Neural progenitor cell (in vitro differentiated cells): ENCODE measurements around the gene SHANK3. TPM values are rescaled to one million over a fixed set of nuclear protein-coding genes. Genes with fewer than 3 reads are reported as not detected.
"Not testable (repeated sequence)": the region's sequence is repeated elsewhere in the genome, so short reads cannot be mapped to it uniquely, and the experiment has no call there.

Experiments
- DNase-seq: peaks from one replicate; pipeline ENCODE4 v3.0.0-alpha.2; 2016; ENCODE audit warnings: low spot score
- H2AFZ ChIP-seq: fragments of 200-600 bp; sonication (generic); replicated peaks from 2 replicates; pipeline ENCODE4 v1.6.1; 2016; ENCODE audit warnings: antibody characterized with exemption
- H3F3A ChIP-seq: fragments of 200-600 bp; sonication (generic); 2 replicates; pipeline ENCODE4 v1.6.1; 2016; ENCODE audit warnings: antibody characterized with exemption, low read depth
- H3K27ac ChIP-seq: fragments of 200-600 bp; sonication (generic); 2 replicates; pipeline ENCODE4 v1.5.1; 2016; ENCODE audit warnings: mild to moderate bottlenecking
- H3K27me3 ChIP-seq: fragments of 200-600 bp; sonication (generic); 2 replicates; pipeline ENCODE4 v1.6.1; 2016; ENCODE audit warnings: mild to moderate bottlenecking, moderate library complexity
- H3K36me3 ChIP-seq: fragments of 200-600 bp; sonication (generic); 2 replicates; pipeline ENCODE4 v1.5.1; 2016
- H3K4me1 ChIP-seq: fragments of 200-600 bp; sonication (generic); 2 replicates; pipeline ENCODE4 v1.6.1; 2016; ENCODE audit warnings: mixed run types
- H3K4me2 ChIP-seq: fragments of 200-600 bp; sonication (generic); 2 replicates; pipeline ENCODE4 v1.6.1; 2016
- H3K4me3 ChIP-seq: fragments of 200-600 bp; sonication (generic); 2 replicates; pipeline ENCODE4 v1.5.1; 2016
- H3K79me2 ChIP-seq: fragments of 200-600 bp; sonication (generic); 2 replicates; pipeline ENCODE4 v1.6.1; 2016; ENCODE audit warnings: low read depth
- H3K9ac ChIP-seq: fragments of 200-600 bp; sonication (generic); 2 replicates; pipeline ENCODE4 v1.6.1; 2016
- H3K9me3 ChIP-seq: fragments of 200-600 bp; sonication (generic); 2 replicates; pipeline ENCODE4 v1.5.1; 2016; ENCODE audit warnings: low read depth
- H4K20me1 ChIP-seq: fragments of 200-600 bp; sonication (generic); 2 replicates; pipeline ENCODE4 v1.6.1; 2016; ENCODE audit warnings: low read depth
- H3K27ac Mint-ChIP-seq: 3 replicates; pipeline ENCODE4 v1.8.0; 2021; ENCODE audit warnings: mixed read lengths
- H3K27me3 Mint-ChIP-seq: 2 replicates; pipeline ENCODE4 v1.8.0; 2022; ENCODE audit warnings: low read depth, mild to moderate bottlenecking, inconsistent platforms, moderate library complexity, mixed read lengths; ENCODE audit not compliant: insufficient read depth
- H3K36me3 Mint-ChIP-seq: 3 replicates; pipeline ENCODE4 v1.8.0; 2021; ENCODE audit warnings: mixed read lengths
- H3K4me1 Mint-ChIP-seq: 3 replicates; pipeline ENCODE4 v1.8.0; 2021; ENCODE audit warnings: mixed read lengths
- H3K4me3 Mint-ChIP-seq: 3 replicates; pipeline ENCODE4 v1.8.0; 2021; ENCODE audit warnings: mild to moderate bottlenecking, moderate library complexity, mixed read lengths
- H3K9me3 Mint-ChIP-seq: 3 replicates; pipeline ENCODE4 v1.8.0; 2020; ENCODE audit warnings: mixed read lengths
- EZH2 ChIP-seq: fragments of 200-600 bp; sonication (generic); IDR thresholded peaks from 2 replicates; pipeline ENCODE4 v1.6.1; 2017; ENCODE audit warnings: antibody characterized with exemption, mild to moderate bottlenecking, moderate library complexity
- total RNA-seq: library from RNA; depleted of rRNA; stranded (reverse); fragments of >200 nt; gene quantifications from 2 replicates; pipeline ENCODE4 v1.2.3, GENCODE V29; 2015; ENCODE audit warnings: low replicate concordance
- TF ChIP-seq, protein P1 (sequence below): fragments of 200-600 bp; sonication (generic); IDR thresholded peaks from 2 replicates; pipeline ENCODE4 v1.5.1; 2017; ENCODE audit warnings: antibody characterized with exemption, mild to moderate bottlenecking

SHANK3 gene
- total RNA-seq, 1 donor from 2014 or later: 0.65 TPM

DNA sequence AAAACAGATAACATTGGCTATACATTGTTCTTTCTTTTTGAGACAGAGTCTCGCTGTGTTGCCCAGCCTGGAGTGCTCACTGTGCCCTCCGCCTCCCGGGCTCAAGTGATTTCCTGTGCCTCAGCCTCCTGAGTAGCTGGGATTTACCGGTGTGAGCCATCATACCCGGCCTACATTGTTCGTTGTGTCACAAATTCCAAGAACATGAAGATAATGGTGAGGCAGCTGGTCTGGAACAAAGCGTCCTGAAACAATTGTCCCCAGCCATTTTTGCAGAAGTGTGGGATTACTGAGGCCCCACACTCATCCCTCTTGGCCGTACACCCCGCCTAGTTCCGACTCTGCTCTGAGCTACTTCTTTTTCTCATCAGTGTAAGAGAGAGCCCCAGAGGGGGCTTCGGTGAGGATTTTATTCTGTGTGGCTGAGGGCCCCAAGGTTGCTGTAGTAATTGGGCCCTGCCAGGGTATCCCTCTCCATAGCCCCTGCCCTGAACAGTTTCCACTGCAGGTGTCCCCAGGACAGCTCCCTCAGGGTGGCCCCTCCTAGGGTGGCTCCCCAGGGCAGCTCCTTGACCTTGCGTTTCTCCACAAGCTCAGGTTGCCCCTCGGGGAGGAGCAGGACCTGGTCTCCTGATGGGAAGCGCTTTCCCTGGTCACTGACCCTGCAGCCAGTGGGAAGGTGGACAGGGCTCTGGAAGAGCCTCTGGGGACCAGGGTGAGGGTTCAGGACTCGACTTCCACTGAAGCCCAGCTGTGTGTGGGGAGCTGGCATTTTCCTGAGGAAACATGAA, 31.6 kb upstream of the SHANK3 start:
- H4K20me1 ChIP-seq: no peaks in the 10 kb centered on the region
- no peak overlapping the region for H3K27ac Mint-ChIP-seq
- peaks cover 32% of the 10 kb centered on the region for H3K27me3 ChIP-seq
- no peaks in the 10 kb centered on the region for H3K79me2 ChIP-seq
- peaks cover 23% of the 10 kb centered on the region for H3K4me1 Mint-ChIP-seq
- no peak overlapping the region for H3K27ac ChIP-seq
- H3K27me3 Mint-ChIP-seq: peaks cover 3% of the 10 kb centered on the region
- peaks cover 17% of the 10 kb centered on the region for H3K4me1 ChIP-seq
- no peaks in the 10 kb centered on the region for H3K9me3 ChIP-seq
- no peak overlapping the region for H3K9ac ChIP-seq
- no peak overlapping the region for H3K4me3 ChIP-seq
- TF ChIP-seq, protein P1, sequence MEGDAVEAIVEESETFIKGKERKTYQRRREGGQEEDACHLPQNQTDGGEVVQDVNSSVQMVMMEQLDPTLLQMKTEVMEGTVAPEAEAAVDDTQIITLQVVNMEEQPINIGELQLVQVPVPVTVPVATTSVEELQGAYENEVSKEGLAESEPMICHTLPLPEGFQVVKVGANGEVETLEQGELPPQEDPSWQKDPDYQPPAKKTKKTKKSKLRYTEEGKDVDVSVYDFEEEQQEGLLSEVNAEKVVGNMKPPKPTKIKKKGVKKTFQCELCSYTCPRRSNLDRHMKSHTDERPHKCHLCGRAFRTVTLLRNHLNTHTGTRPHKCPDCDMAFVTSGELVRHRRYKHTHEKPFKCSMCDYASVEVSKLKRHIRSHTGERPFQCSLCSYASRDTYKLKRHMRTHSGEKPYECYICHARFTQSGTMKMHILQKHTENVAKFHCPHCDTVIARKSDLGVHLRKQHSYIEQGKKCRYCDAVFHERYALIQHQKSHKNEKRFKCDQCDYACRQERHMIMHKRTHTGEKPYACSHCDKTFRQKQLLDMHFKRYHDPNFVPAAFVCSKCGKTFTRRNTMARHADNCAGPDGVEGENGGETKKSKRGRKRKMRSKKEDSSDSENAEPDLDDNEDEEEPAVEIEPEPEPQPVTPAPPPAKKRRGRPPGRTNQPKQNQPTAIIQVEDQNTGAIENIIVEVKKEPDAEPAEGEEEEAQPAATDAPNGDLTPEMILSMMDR: no peak
- peak overlapping the region; percentile 69 for H3K4me2 ChIP-seq
- H3K9me3 Mint-ChIP-seq: peaks cover under 1% of the 10 kb centered on the region
- no peaks in the 10 kb centered on the region for H3K36me3 Mint-ChIP-seq
- H3F3A ChIP-seq: peaks cover 19% of the 10 kb centered on the region
- no peak overlapping the region for H2AFZ ChIP-seq
- DNase-seq: peak; percentile 27
- H3K36me3 ChIP-seq: no peaks in the 10 kb centered on the region
- no peak overlapping the region for H3K4me3 Mint-ChIP-seq

DNA sequence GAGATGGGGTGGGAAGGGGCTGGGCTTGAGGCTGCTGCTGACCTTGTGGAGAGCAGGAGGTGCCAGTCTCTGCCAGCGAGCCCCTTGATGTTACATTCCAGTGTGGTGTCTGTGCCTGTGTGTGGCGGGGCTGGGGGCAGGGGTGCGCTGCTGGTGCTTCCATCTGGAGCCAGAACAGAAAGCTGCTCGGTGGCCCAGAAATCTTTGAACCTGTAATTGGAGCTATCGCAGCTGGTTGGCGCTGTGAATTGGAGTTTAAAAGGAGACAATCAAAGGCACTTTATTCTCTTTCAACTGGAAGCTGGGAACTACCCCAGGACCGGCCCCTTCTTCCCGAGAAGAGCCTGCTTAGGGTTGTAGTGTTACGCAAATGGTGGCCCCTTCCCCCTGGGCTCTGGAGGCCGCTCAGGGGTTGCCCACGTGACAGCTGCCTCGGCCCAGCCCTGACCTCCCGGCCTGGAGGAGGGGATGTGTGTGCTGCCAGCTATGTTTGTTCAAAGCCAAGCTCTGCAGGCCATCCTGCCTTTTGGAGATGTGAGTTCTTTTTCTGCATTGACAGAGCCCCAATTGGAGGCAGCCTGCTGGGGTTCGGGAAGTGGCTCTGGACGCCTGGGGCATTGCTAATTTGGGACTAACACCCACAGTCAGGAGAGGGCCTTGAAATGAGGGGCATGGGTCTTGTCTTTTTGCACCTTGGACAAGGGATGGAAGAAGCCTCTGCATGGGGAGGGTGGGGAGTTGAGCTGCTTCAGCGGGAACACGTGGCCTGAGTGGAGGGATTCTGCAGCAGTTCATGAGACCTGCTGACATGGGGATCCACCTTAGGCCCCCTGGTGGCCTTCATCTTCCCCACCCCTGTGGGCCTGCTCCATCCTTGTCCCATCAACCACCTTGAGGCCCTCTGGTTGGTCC, 30.7 kb upstream of the SHANK3 start:
- Mint-ChIP-seq H3K36me3 (no peaks in the 10 kb centered on the region), H3K4me3 (peak overlapping the region; percentile 80), H3K27ac (peak overlapping the region; percentile 96), H3K27me3 (peaks cover 6% of the 10 kb centered on the region), H3K4me1 (peaks cover 23% of the 10 kb centered on the region), H3K9me3 (peaks cover 7% of the 10 kb centered on the region)
- Histone ChIP-seq H3K4me3 (peak overlapping the region; percentile 11), H3F3A (peaks cover 19% of the 10 kb centered on the region), H3K9me3 (no peaks in the 10 kb centered on the region), H3K4me2 (peak overlapping the region; percentile 69), H3K36me3 (no peaks in the 10 kb centered on the region), H3K27ac (no peak overlapping the region), H3K79me2 (no peaks in the 10 kb centered on the region), H3K4me1 (peaks cover 17% of the 10 kb centered on the region), H3K9ac (no peak overlapping the region), H2AFZ (no peak overlapping the region), H3K27me3 (peaks cover 32% of the 10 kb centered on the region), H4K20me1 (no peaks in the 10 kb centered on the region)
- TF ChIP-seq, protein P1: peak; percentile 28
- TF ChIP-seq EZH2: no peak
- peak; percentile 82 for DNase-seq

DNA sequence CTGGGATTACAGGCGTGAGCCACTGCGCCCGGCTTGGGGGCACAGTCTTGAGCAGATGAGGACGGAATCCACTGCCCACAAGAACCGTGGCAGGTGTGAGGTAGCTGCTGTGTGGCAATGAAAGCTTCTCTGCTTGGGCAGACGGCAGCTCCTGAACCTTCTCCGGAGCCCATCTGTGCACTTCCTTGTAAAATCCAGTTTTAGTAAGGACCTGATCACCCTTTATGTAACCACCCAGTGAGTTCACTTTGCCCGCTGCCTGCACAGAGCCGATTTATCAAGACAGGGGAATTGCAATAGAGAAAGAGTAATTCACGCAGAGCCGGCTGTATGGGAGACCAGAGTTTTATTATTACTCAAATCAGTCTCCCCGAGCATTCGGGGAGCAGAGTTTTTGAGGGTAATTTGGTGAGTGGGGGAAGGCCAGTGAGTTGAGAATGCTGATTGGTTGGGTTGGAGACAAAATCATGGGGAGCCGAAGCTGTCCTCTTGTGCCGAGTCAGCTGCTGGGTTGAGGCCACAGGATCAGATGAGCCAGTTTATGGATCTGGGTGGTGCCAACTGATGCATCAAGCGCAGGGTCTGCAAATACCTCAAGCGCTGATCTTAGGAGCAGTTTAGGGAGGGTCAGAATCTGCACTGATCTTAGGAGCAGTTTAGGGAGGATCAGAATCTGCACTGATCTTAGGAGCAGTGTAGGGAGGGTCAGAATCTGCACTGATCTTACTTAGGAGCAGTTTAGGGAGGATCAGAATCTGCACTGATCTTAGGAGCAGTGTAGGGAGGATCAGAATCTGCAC, 29.4 kb upstream of the SHANK3 start:
- not testable (repeated sequence) for H3K9ac ChIP-seq, DNase-seq, H3K27me3 Mint-ChIP-seq, H3K36me3 ChIP-seq, H3K4me3 Mint-ChIP-seq, H2AFZ ChIP-seq, H3K36me3 Mint-ChIP-seq, H4K20me1 ChIP-seq, H3K4me2 ChIP-seq, H3K4me3 ChIP-seq, H3K27ac ChIP-seq, H3K9me3 ChIP-seq, H3K9me3 Mint-ChIP-seq, H3K27ac Mint-ChIP-seq, H3K79me2 ChIP-seq
- peaks cover 17% of the 10 kb centered on the region for H3K4me1 ChIP-seq
- H3K4me1 Mint-ChIP-seq: peaks cover 23% of the 10 kb centered on the region
- peaks cover 32% of the 10 kb centered on the region for H3K27me3 ChIP-seq
- peaks cover 19% of the 10 kb centered on the region for H3F3A ChIP-seq

DNA sequence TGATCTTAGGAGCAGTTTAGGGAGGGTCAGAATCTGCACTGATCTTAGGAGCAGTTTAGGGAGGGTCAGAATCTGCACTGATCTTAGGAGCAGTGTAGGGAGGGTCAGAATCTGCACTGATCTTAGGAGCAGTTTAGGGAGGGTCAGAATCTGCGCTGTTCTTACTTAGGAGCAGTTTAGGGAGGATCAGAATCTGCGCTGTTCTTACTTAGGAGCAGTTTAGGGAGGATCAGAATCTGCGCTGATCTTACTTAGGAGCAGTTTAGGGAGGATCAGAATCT, 28.9 kb upstream of the SHANK3 start:
- Histone ChIP-seq H3F3A (peaks cover 19% of the 10 kb centered on the region), H3K27me3 (peaks cover 32% of the 10 kb centered on the region), H3K4me1 (peaks cover 17% of the 10 kb centered on the region)
- not testable (repeated sequence) for H3K36me3 ChIP-seq, H3K27ac ChIP-seq, H3K27me3 Mint-ChIP-seq, H3K4me3 Mint-ChIP-seq, H3K79me2 ChIP-seq, H2AFZ ChIP-seq, H3K36me3 Mint-ChIP-seq, H4K20me1 ChIP-seq, H3K4me2 ChIP-seq, H3K9ac ChIP-seq, DNase-seq, H3K4me3 ChIP-seq, H3K9me3 ChIP-seq, H3K27ac Mint-ChIP-seq
- Mint-ChIP-seq H3K4me1 (peaks cover 23% of the 10 kb centered on the region), H3K9me3 (peaks cover 14% of the 10 kb centered on the region)
